Measurements from ENCODE around the gene C17orf78.
"Not testable (repeated sequence)": the region's sequence is repeated elsewhere in the genome, so short reads cannot be mapped to it uniquely, and the experiment has no call there.

Gene C17orf78

GRCh38 chr17:37440424-37440823 lies 64.6 kb downstream of the C17orf78 start:
- no peak for TF ChIP-seq CTCF (IDR thresholded peaks at IDR 0.05; ENCODE audit: insufficient read depth, low read depth, low read length, missing control alignments)
- no peak for DNase-seq (ENCODE audit: low read depth)
- H3K4me3 ChIP-seq (ENCODE audit: low read depth, low read length), result no peak overlapping the region

DNA sequence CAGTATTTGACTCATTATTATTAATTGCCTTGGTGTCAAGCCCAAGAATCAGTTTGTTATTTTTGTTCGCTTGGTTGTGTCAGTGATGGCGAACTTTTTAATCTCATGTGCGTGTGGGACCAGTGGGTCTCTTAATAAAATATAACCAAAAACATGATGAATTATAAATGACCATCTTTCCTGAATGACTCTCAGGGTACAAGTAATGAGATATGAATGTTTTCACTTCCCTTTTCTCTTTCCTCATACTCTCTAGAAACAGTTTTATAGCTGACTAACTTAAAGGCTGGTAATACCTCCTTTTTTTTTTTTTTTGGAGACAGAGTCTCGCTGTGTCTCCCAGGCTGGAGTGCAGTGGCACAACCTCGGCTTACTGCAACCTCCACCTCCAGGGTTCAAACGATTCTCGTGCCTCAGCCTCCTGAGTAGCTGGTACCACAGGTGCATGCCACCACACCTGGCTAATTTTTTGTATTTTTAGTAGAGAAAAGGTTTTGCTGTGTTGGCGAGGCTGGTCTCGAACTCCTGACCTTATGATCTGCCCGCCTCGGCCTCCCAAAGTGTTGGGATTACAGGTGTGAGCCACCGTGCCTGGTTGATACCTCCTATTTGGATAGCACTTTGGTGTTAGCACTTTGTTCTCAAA lies 65.7 kb downstream of the C17orf78 start:
- peak; percentile 26 for DNase-seq (ENCODE audit: low read depth)
- not testable (repeated sequence) for H3K4me3 ChIP-seq (ENCODE audit: low read depth, low read length)
